Measurements from ENCODE around the gene JMJD8. TPM values are rescaled to one million over a fixed set of nuclear protein-coding genes. Genes with fewer than 3 reads are reported as not detected.
"Not testable (repeated sequence)": the region's sequence is repeated elsewhere in the genome, so short reads cannot be mapped to it uniquely, and the experiment has no call there.

Gene JMJD8
- total RNA-seq, 2 donors from 2014 or later, result 16.8 to 26.8 TPM

GRCh38 chr16:693364-693763, 9.2 kb upstream of the JMJD8 start:
- no peak for ATAC-seq (replicated peaks)
- Mint-ChIP-seq H3K27me3 (no peaks in the 10 kb centered on the region), H3K4me1 (peaks cover 9% of the 10 kb centered on the region), H3K36me3 (ENCODE audit: low read depth) (no peaks in the 10 kb centered on the region), H3K27ac (no peak overlapping the region), H3K9me3 (no peaks in the 10 kb centered on the region), H3K4me3 (peak overlapping the region; percentile 82)

- no peak overlapping the region for H3K27ac Mint-ChIP-seq
- no peaks in the 10 kb centered on the region for H3K9me3 Mint-ChIP-seq
- H3K36me3 Mint-ChIP-seq (ENCODE audit: low read depth), result no peaks in the 10 kb centered on the region
- H3K4me1 Mint-ChIP-seq, result peaks cover 9% of the 10 kb centered on the region
- H3K4me3 Mint-ChIP-seq, result peak overlapping the region; percentile 82
- no peaks in the 10 kb centered on the region for H3K27me3 Mint-ChIP-seq
- no peak for ATAC-seq (replicated peaks)
Measured at GRCh38 chr16:692356-693108, 8.4 kb upstream of the JMJD8 start.

- H3K9me3 Mint-ChIP-seq; H3K27me3 Mint-ChIP-seq; H3K4me1 Mint-ChIP-seq; H3K36me3 Mint-ChIP-seq (ENCODE audit: low read depth); ATAC-seq (replicated peaks): not testable (repeated sequence)
- Mint-ChIP-seq H3K27ac (peak overlapping the region; percentile 87), H3K4me3 (peak overlapping the region; percentile 82)
Measured at GRCh38 chr16:691242-691641, 7.1 kb upstream of the JMJD8 start.

GRCh38 chr16:689175-689897, 5.2 kb upstream of the JMJD8 start:
- H3K36me3 Mint-ChIP-seq (ENCODE audit: low read depth), result peaks cover 8% of the 10 kb centered on the region
- peak overlapping the region; percentile 87 for H3K27ac Mint-ChIP-seq
- H3K4me1 Mint-ChIP-seq, result peaks cover 9% of the 10 kb centered on the region
- no peak for ATAC-seq (replicated peaks)
- H3K9me3 Mint-ChIP-seq, result no peaks in the 10 kb centered on the region
- H3K4me3 Mint-ChIP-seq, result peak overlapping the region; percentile 82
- H3K27me3 Mint-ChIP-seq, result no peaks in the 10 kb centered on the region

GRCh38 chr16:687499-687898, 3.4 kb upstream of the JMJD8 start:
- Mint-ChIP-seq H3K4me3 (no peak overlapping the region), H3K9me3 (no peaks in the 10 kb centered on the region)
- ATAC-seq (replicated peaks), result no peak

GRCh38 chr16:686459-687260, 2.5 kb upstream of the JMJD8 start:
- ATAC-seq (replicated peaks), result no peak
- Mint-ChIP-seq H3K27me3 (no peaks in the 10 kb centered on the region), H3K27ac (no peak overlapping the region), H3K9me3 (no peaks in the 10 kb centered on the region), H3K4me1 (peaks cover 4% of the 10 kb centered on the region), H3K4me3 (no peak overlapping the region), H3K36me3 (ENCODE audit: low read depth) (peaks cover 28% of the 10 kb centered on the region)

More at GRCh38 chr16:687499-687898, 3.4 kb upstream of the JMJD8 start:
- peaks cover 8% of the 10 kb centered on the region for H3K4me1 Mint-ChIP-seq
- peaks cover 20% of the 10 kb centered on the region for H3K36me3 Mint-ChIP-seq (ENCODE audit: low read depth)
- H3K27me3 Mint-ChIP-seq, result no peaks in the 10 kb centered on the region
- H3K27ac Mint-ChIP-seq, result no peak overlapping the region

- H3K4me1 Mint-ChIP-seq, result peaks cover 4% of the 10 kb centered on the region
- no peak overlapping the region for H3K27ac Mint-ChIP-seq
- H3K4me3 Mint-ChIP-seq, result peak overlapping the region; percentile 28
- no peaks in the 10 kb centered on the region for H3K27me3 Mint-ChIP-seq
- ATAC-seq (replicated peaks), result no peak
- H3K36me3 Mint-ChIP-seq (ENCODE audit: low read depth), result peaks cover 35% of the 10 kb centered on the region
- H3K9me3 Mint-ChIP-seq, result no peaks in the 10 kb centered on the region
Measured at GRCh38 chr16:685967-686366, 1.8 kb upstream of the JMJD8 start.

GRCh38 chr16:684961-685696, 995 bp upstream of the JMJD8 start:
- ATAC-seq (replicated peaks), result no peak
- Mint-ChIP-seq H3K4me1 (peaks cover 4% of the 10 kb centered on the region), H3K27me3 (no peaks in the 10 kb centered on the region), H3K27ac (no peak overlapping the region), H3K36me3 (ENCODE audit: low read depth) (peaks cover 37% of the 10 kb centered on the region), H3K9me3 (no peaks in the 10 kb centered on the region), H3K4me3 (peak overlapping the region; percentile 73)

GRCh38 chr16:683396-684070, 601 bp downstream of the JMJD8 start:
- ATAC-seq (replicated peaks), result no peak
- peaks cover 37% of the 10 kb centered on the region for H3K36me3 Mint-ChIP-seq (ENCODE audit: low read depth)
- no peaks in the 10 kb centered on the region for H3K27me3 Mint-ChIP-seq
- H3K9me3 Mint-ChIP-seq, result no peaks in the 10 kb centered on the region
- peaks cover 4% of the 10 kb centered on the region for H3K4me1 Mint-ChIP-seq
- H3K4me3 Mint-ChIP-seq, result peak overlapping the region; percentile 73
- peak overlapping the region; percentile 58 for H3K27ac Mint-ChIP-seq

- peak overlapping the region; percentile 58 for H3K27ac Mint-ChIP-seq
- H3K9me3 Mint-ChIP-seq, result no peaks in the 10 kb centered on the region
Measured at GRCh38 chr16:682493-683395, 1.4 kb downstream of the JMJD8 start.

GRCh38 chr16:681746-682427, 2.2 kb downstream of the JMJD8 start:
- H3K36me3 Mint-ChIP-seq (ENCODE audit: low read depth), result peaks cover 37% of the 10 kb centered on the region
- no peaks in the 10 kb centered on the region for H3K9me3 Mint-ChIP-seq
- no peak for ATAC-seq (replicated peaks)
- no peaks in the 10 kb centered on the region for H3K27me3 Mint-ChIP-seq
- H3K27ac Mint-ChIP-seq, result peak overlapping the region; percentile 62
- H3K4me1 Mint-ChIP-seq, result peaks cover 4% of the 10 kb centered on the region
- H3K4me3 Mint-ChIP-seq, result peak overlapping the region; percentile 73

More at GRCh38 chr16:682493-683395, 1.4 kb downstream of the JMJD8 start:
- ATAC-seq (replicated peaks), result no peak
- H3K36me3 Mint-ChIP-seq (ENCODE audit: low read depth), result peaks cover 37% of the 10 kb centered on the region
- peaks cover 4% of the 10 kb centered on the region for H3K4me1 Mint-ChIP-seq
- H3K27me3 Mint-ChIP-seq, result no peaks in the 10 kb centered on the region
- H3K4me3 Mint-ChIP-seq, result peak overlapping the region; percentile 73

- H3K36me3 Mint-ChIP-seq (ENCODE audit: low read depth), result peaks cover 34% of the 10 kb centered on the region
- no peak for ATAC-seq (replicated peaks)
- H3K4me1 Mint-ChIP-seq, result peaks cover 4% of the 10 kb centered on the region
- no peaks in the 10 kb centered on the region for H3K27me3 Mint-ChIP-seq
- H3K27ac Mint-ChIP-seq, result peak overlapping the region; percentile 62
- H3K9me3 Mint-ChIP-seq, result no peaks in the 10 kb centered on the region
- H3K4me3 Mint-ChIP-seq, result peak overlapping the region; percentile 73
Measured at GRCh38 chr16:680967-681745, 3.0 kb downstream of the JMJD8 start.

Measured in activated T-helper 17 cell treated with anti-CD3 and anti-CD28 coated beads, Interleukin-2, amount 50 U/mL, for 72 hours (primary cell).